ENCODE measurements around the gene ANTXR1.

Gene ANTXR1

GRCh38 chr2:69208023-69208595 lies 195.1 kb downstream of the ANTXR1 start:
- no peaks in the 10 kb centered on the region for H3K36me3 Mint-ChIP-seq
- no peak for ATAC-seq (replicated peaks)
- H3K27ac Mint-ChIP-seq = no peak overlapping the region
- no peak for DNase-seq
- H3K4me3 Mint-ChIP-seq = no peak overlapping the region
- H3K4me1 Mint-ChIP-seq = peaks cover 0 to 1% of the 10 kb centered on the region in 2 donors
- peaks cover 0 to 2% of the 10 kb centered on the region in 2 donors for H3K9me3 Mint-ChIP-seq
- peaks cover 9 to 11% of the 10 kb centered on the region in 2 donors for H3K27me3 Mint-ChIP-seq

- ATAC-seq (replicated peaks) = no peak
Measured at GRCh38 chr2:69209482-69209881, 196.5 kb downstream of the ANTXR1 start.

GRCh38 chr2:69210385-69210784 lies 197.4 kb downstream of the ANTXR1 start:
- ATAC-seq (replicated peaks) (no peak), DNase-seq (no peak)
- peaks cover 0 to 5% of the 10 kb centered on the region in 2 donors for H3K27me3 Mint-ChIP-seq
- H3K4me1 Mint-ChIP-seq = no peaks in the 10 kb centered on the region
- no peak overlapping the region for H3K27ac Mint-ChIP-seq
- no peaks in the 10 kb centered on the region for H3K36me3 Mint-ChIP-seq
- peaks cover 0 to 2% of the 10 kb centered on the region in 2 donors for H3K9me3 Mint-ChIP-seq
- H3K4me3 Mint-ChIP-seq = no peak overlapping the region

More at GRCh38 chr2:69209482-69209881, 196.5 kb downstream of the ANTXR1 start:
- Mint-ChIP-seq H3K4me3 (no peak overlapping the region), H3K27ac (no peak overlapping the region), H3K9me3 (peaks cover 0 to 2% of the 10 kb centered on the region in 2 donors), H3K4me1 (no peaks in the 10 kb centered on the region), H3K27me3 (peaks cover 6% of the 10 kb centered on the region in 2 donors), H3K36me3 (no peaks in the 10 kb centered on the region)
- no peak for DNase-seq

- no peak overlapping the region for H3K4me3 Mint-ChIP-seq
- H3K27me3 Mint-ChIP-seq = peaks cover 4 to 5% of the 10 kb centered on the region in 2 donors
- no peak overlapping the region for H3K27ac Mint-ChIP-seq
- no peaks in the 10 kb centered on the region for H3K4me1 Mint-ChIP-seq
- no peak for DNase-seq
- no peak for ATAC-seq (replicated peaks)
- H3K36me3 Mint-ChIP-seq = no peaks in the 10 kb centered on the region
- H3K9me3 Mint-ChIP-seq = peaks cover 0 to 2% of the 10 kb centered on the region in 2 donors
Measured at GRCh38 chr2:69211048-69211447, 198.1 kb downstream of the ANTXR1 start.

- H3K36me3 Mint-ChIP-seq = no peaks in the 10 kb centered on the region
Measured at GRCh38 chr2:69211686-69212085, 198.7 kb downstream of the ANTXR1 start.

GRCh38 chr2:69212238-69213028 lies 199.5 kb downstream of the ANTXR1 start:
- Mint-ChIP-seq H3K9me3 (no peaks in the 10 kb centered on the region), H3K27me3 (peaks cover 4 to 5% of the 10 kb centered on the region in 2 donors)

More at GRCh38 chr2:69211686-69212085, 198.7 kb downstream of the ANTXR1 start:
- no peak overlapping the region for H3K27ac Mint-ChIP-seq
- H3K9me3 Mint-ChIP-seq = peaks cover 0 to 2% of the 10 kb centered on the region in 2 donors
- H3K27me3 Mint-ChIP-seq = peaks cover 4 to 5% of the 10 kb centered on the region in 2 donors
- DNase-seq = no peak
- H3K4me3 Mint-ChIP-seq = no peak overlapping the region
- H3K4me1 Mint-ChIP-seq = no peaks in the 10 kb centered on the region
- ATAC-seq (replicated peaks) = no peak

GRCh38 chr2:69213201-69213600 lies 200.2 kb downstream of the ANTXR1 start:
- H3K27me3 Mint-ChIP-seq = peaks cover 4 to 5% of the 10 kb centered on the region in 2 donors
- H3K4me1 Mint-ChIP-seq = no peaks in the 10 kb centered on the region
- no peaks in the 10 kb centered on the region for H3K9me3 Mint-ChIP-seq
- H3K36me3 Mint-ChIP-seq = no peaks in the 10 kb centered on the region
- DNase-seq = no peak
- no peak for ATAC-seq (replicated peaks)
- no peak overlapping the region for H3K27ac Mint-ChIP-seq
- H3K4me3 Mint-ChIP-seq = no peak overlapping the region

More at GRCh38 chr2:69212238-69213028, 199.5 kb downstream of the ANTXR1 start:
- Mint-ChIP-seq H3K36me3 (no peaks in the 10 kb centered on the region), H3K4me3 (no peak overlapping the region), H3K27ac (no peak overlapping the region), H3K4me1 (no peaks in the 10 kb centered on the region)
- DNase-seq (no peak), ATAC-seq (replicated peaks) (no peak)

- Mint-ChIP-seq H3K36me3 (no peaks in the 10 kb centered on the region), H3K4me1 (no peaks in the 10 kb centered on the region), H3K27me3 (peaks cover 4 to 5% of the 10 kb centered on the region in 2 donors), H3K9me3 (no peaks in the 10 kb centered on the region), H3K27ac (no peak overlapping the region), H3K4me3 (no peak overlapping the region)
- DNase-seq (no peak), ATAC-seq (replicated peaks) (no peak)
Measured at GRCh38 chr2:69213782-69214181, 200.8 kb downstream of the ANTXR1 start.

GRCh38 chr2:69214898-69215297 lies 201.9 kb downstream of the ANTXR1 start:
- Mint-ChIP-seq H3K4me1 (no peaks in the 10 kb centered on the region), H3K27ac (no peak overlapping the region), H3K4me3 (no peak overlapping the region), H3K27me3 (peaks cover 4 to 5% of the 10 kb centered on the region in 2 donors), H3K36me3 (no peaks in the 10 kb centered on the region), H3K9me3 (no peaks in the 10 kb centered on the region)
- DNase-seq (no peak), ATAC-seq (replicated peaks) (no peak)

GRCh38 chr2:69216535-69217332 lies 203.8 kb downstream of the ANTXR1 start:
- peaks cover 4 to 5% of the 10 kb centered on the region in 2 donors for H3K27me3 Mint-ChIP-seq
- H3K36me3 Mint-ChIP-seq = no peaks in the 10 kb centered on the region
- no peak overlapping the region for H3K4me3 Mint-ChIP-seq
- DNase-seq = no peak
- no peaks in the 10 kb centered on the region for H3K9me3 Mint-ChIP-seq
- no peak for ATAC-seq (replicated peaks)
- H3K27ac Mint-ChIP-seq = no peak overlapping the region
- no peaks in the 10 kb centered on the region for H3K4me1 Mint-ChIP-seq

GRCh38 chr2:69217333-69218080 lies 204.5 kb downstream of the ANTXR1 start:
- peaks cover 4 to 5% of the 10 kb centered on the region in 2 donors for H3K27me3 Mint-ChIP-seq
- no peaks in the 10 kb centered on the region for H3K36me3 Mint-ChIP-seq
- no peak overlapping the region for H3K27ac Mint-ChIP-seq
- ATAC-seq (replicated peaks) = no peak
- DNase-seq = no peak
- H3K4me3 Mint-ChIP-seq = no peak overlapping the region
- no peaks in the 10 kb centered on the region for H3K9me3 Mint-ChIP-seq
- H3K4me1 Mint-ChIP-seq = no peaks in the 10 kb centered on the region

- Mint-ChIP-seq H3K4me1 (no peaks in the 10 kb centered on the region), H3K4me3 (no peak overlapping the region), H3K9me3 (no peaks in the 10 kb centered on the region), H3K36me3 (no peaks in the 10 kb centered on the region), H3K27me3 (peaks cover 13% of the 10 kb centered on the region in 2 donors), H3K27ac (no peak overlapping the region)
- DNase-seq (no peak), ATAC-seq (replicated peaks) (no peak)
Measured at GRCh38 chr2:69221512-69221911, 208.5 kb downstream of the ANTXR1 start.

- Mint-ChIP-seq H3K36me3 (no peaks in the 10 kb centered on the region), H3K9me3 (no peaks in the 10 kb centered on the region), H3K27me3 (peaks cover 13% of the 10 kb centered on the region in 2 donors), H3K4me3 (no peak overlapping the region), H3K27ac (no peak overlapping the region), H3K4me1 (no peaks in the 10 kb centered on the region)
- no peak for ATAC-seq (replicated peaks)
- DNase-seq = no peak
Measured at GRCh38 chr2:69221960-69222751, 209.2 kb downstream of the ANTXR1 start.
